Neural cell (in vitro differentiated cells): ENCODE results near the gene GFRA4.

ENCODE experiments used
- EZH2 ChIP-seq: fragments of 200-600, 300-800 bp; shearing (Covaris generic), sonication (generic); IDR thresholded peaks from 2 replicates; pipeline ENCODE4 v1.6.1; 2014; ENCODE audit warnings: antibody characterized with exemption, low read length, borderline replicate concordance, mild to moderate bottlenecking; ENCODE audit not compliant: insufficient read depth, poor library complexity, severe bottlenecking
- TAF1 ChIP-seq: IDR thresholded peaks from 2 replicates; pipeline ENCODE4 v1.6.1; 2012; ENCODE audit warnings: low read depth
- TF ChIP-seq, protein P1 (sequence below): fragments of 450-650 bp; IDR thresholded peaks from 2 replicates; pipeline ENCODE4 v1.5.1; 2014; ENCODE audit warnings: antibody characterized with exemption, mild to moderate bottlenecking, moderate library complexity; ENCODE audit not compliant: poor library complexity, severe bottlenecking

DNA sequence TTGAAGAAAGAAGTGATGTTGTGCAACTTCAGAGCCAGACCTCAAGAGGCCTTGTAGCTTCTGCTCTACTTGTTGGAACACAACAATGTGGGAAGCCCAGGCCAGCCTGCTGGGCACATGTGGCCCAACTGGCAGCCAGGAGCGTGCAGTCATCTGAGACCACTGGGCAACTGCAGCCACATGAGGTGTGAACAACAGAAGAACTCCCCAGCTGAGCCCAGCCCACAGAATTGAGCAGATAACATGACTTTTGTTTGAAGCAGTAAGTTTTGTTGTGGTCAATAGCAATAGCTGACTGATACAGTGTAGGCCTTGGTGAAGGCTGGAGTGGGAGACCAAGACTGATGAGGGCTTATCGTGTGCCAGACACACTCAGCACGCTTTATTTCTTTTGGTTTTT, 27.2 kb upstream of the GFRA4 start:
- no peak for TF ChIP-seq EZH2
- TF ChIP-seq, protein P1, sequence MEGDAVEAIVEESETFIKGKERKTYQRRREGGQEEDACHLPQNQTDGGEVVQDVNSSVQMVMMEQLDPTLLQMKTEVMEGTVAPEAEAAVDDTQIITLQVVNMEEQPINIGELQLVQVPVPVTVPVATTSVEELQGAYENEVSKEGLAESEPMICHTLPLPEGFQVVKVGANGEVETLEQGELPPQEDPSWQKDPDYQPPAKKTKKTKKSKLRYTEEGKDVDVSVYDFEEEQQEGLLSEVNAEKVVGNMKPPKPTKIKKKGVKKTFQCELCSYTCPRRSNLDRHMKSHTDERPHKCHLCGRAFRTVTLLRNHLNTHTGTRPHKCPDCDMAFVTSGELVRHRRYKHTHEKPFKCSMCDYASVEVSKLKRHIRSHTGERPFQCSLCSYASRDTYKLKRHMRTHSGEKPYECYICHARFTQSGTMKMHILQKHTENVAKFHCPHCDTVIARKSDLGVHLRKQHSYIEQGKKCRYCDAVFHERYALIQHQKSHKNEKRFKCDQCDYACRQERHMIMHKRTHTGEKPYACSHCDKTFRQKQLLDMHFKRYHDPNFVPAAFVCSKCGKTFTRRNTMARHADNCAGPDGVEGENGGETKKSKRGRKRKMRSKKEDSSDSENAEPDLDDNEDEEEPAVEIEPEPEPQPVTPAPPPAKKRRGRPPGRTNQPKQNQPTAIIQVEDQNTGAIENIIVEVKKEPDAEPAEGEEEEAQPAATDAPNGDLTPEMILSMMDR: no peak
- TF ChIP-seq TAF1: no peak
